Measurements from ENCODE around the gene TRIM42. TPM values are rescaled to one million over a fixed set of nuclear protein-coding genes. Genes with fewer than 3 reads are reported as not detected.

The TRIM42 gene
- total and polyA plus RNA-seq, 2 donors (not counting 1 experiment from before 2014, with no cell fraction given) = not detected

GRCh38 chr3:140748171-140748570 lies 70.3 kb downstream of the TRIM42 start:
- no peaks in the 10 kb centered on the region for H3K9me3 Mint-ChIP-seq (ENCODE audit: insufficient read depth)
- peaks cover 0 to 3% (median 0%) of the 10 kb centered on the region in 3 donors for H3K9me3 ChIP-seq (ENCODE audit: control extremely low read depth in 1 of 3, control insufficient read depth in 2 of 3, insufficient read depth in 1 of 3, low read length in 2 of 3)
- no peak overlapping the region for H2AFZ ChIP-seq (ENCODE audit: insufficient read depth, low read depth, low read length, poor library complexity, severe bottlenecking)
- no peak overlapping the region for H3K4me2 ChIP-seq (replicated peaks; ENCODE audit: low read depth, low read length, poor library complexity, severe bottlenecking)
- no peak overlapping the region for H3K27ac ChIP-seq (ENCODE audit: low read length in 2 of 2)
- no peak overlapping the region for H3K27ac Mint-ChIP-seq
- ChIA-PET CTCF (no interaction called here), POLR2A (no interaction called here)
- peaks cover 34% of the 10 kb centered on the region for H3K27me3 Mint-ChIP-seq
- H3K9ac ChIP-seq (ENCODE audit: low read length) = no peak overlapping the region
- no peaks in the 10 kb centered on the region for H4K20me1 ChIP-seq (ENCODE audit: control insufficient read depth, insufficient read depth, low read length, poor library complexity, severe bottlenecking)
- WGBS (ENCODE audit: insufficient coverage) = 38% methylated on average over 3 of the region's 3 CpGs
- intact Hi-C loops (cut with micrococcal nuclease) = no loop called here
- H3K4me1 ChIP-seq (ENCODE audit: control insufficient read depth in 2 of 2, insufficient read depth in 2 of 2, low read length in 2 of 2) = no peaks in the 10 kb centered on the region
- ATAC-seq (ENCODE audit: low read depth) = no peak
- TF ChIP-seq EZH2 (IDR thresholded peaks at IDR 0.05; ENCODE audit: borderline replicate concordance, insufficient read depth, low read depth, low read length, poor library complexity, severe bottlenecking) (no peak), CTCF (IDR thresholded peaks at IDR 0.05) (no peak)
- H3K4me1 Mint-ChIP-seq = peaks cover 1% of the 10 kb centered on the region
- no peaks in the 10 kb centered on the region for H3K36me3 ChIP-seq (replicated peaks in 1 of 2; ENCODE audit: control extremely low read depth in 1 of 2, control insufficient read depth in 1 of 2, extremely low read depth in 1 of 2, insufficient read depth in 2 of 2, low read length in 1 of 2)
- no peak overlapping the region for H3K4me3 Mint-ChIP-seq
- peaks cover 0 to 13% (median 6%) of the 10 kb centered on the region in 4 experiments for H3K27me3 ChIP-seq (replicated peaks in 1 of 4; ENCODE audit: control extremely low read depth in 1 of 4, control insufficient read depth in 3 of 4, insufficient read depth in 4 of 4, low read length in 3 of 4)
- no peaks in the 10 kb centered on the region for H3K79me2 ChIP-seq (ENCODE audit: control insufficient read depth, insufficient read depth, low read length)
- H3K4me3 ChIP-seq (ENCODE audit: control extremely low read depth in 1 of 5, extremely low read depth in 1 of 5, insufficient read depth in 1 of 5, low read depth in 2 of 5, low read length in 4 of 5) = no peak overlapping the region
- DNase-seq = no peak

- H3K4me3 Mint-ChIP-seq = no peak overlapping the region
- Histone ChIP-seq H2AFZ (ENCODE audit: insufficient read depth, low read depth, low read length, poor library complexity, severe bottlenecking) (no peak overlapping the region), H4K20me1 (ENCODE audit: control insufficient read depth, insufficient read depth, low read length, poor library complexity, severe bottlenecking) (no peaks in the 10 kb centered on the region), H3K27me3 (replicated peaks in 1 of 4; ENCODE audit: control extremely low read depth in 1 of 4, control insufficient read depth in 3 of 4, insufficient read depth in 4 of 4, low read length in 3 of 4) (peaks cover 0 to 13% (median 6%) of the 10 kb centered on the region in 4 experiments), H3K27ac (ENCODE audit: low read length in 2 of 2) (no peak overlapping the region), H3K4me2 (replicated peaks; ENCODE audit: low read depth, low read length, poor library complexity, severe bottlenecking) (no peak overlapping the region), H3K79me2 (ENCODE audit: control insufficient read depth, insufficient read depth, low read length) (no peaks in the 10 kb centered on the region), H3K36me3 (replicated peaks in 1 of 2; ENCODE audit: control extremely low read depth in 1 of 2, control insufficient read depth in 1 of 2, extremely low read depth in 1 of 2, insufficient read depth in 2 of 2, low read length in 1 of 2) (no peaks in the 10 kb centered on the region), H3K9ac (ENCODE audit: low read length) (no peak overlapping the region), H3K4me1 (ENCODE audit: control insufficient read depth in 2 of 2, insufficient read depth in 2 of 2, low read length in 2 of 2) (peaks cover under 1% of the 10 kb centered on the region in 2 donors), H3K9me3 (ENCODE audit: control extremely low read depth in 1 of 3, control insufficient read depth in 2 of 3, insufficient read depth in 1 of 3, low read length in 2 of 3) (peaks cover 0 to 3% (median 0%) of the 10 kb centered on the region in 3 donors), H3K4me3 (ENCODE audit: control extremely low read depth in 1 of 5, extremely low read depth in 1 of 5, insufficient read depth in 1 of 5, low read depth in 2 of 5, low read length in 4 of 5) (no peak overlapping the region)
- no CpG with 5 or more reads among the region's 1 CpG for WGBS (ENCODE audit: insufficient coverage)
- DNase-seq = no peak
- TF ChIP-seq EZH2 (IDR thresholded peaks at IDR 0.05; ENCODE audit: borderline replicate concordance, insufficient read depth, low read depth, low read length, poor library complexity, severe bottlenecking) = no peak
- no peak for TF ChIP-seq CTCF (IDR thresholded peaks at IDR 0.05)
- H3K9me3 Mint-ChIP-seq (ENCODE audit: insufficient read depth) = no peaks in the 10 kb centered on the region
- peaks cover 34% of the 10 kb centered on the region for H3K27me3 Mint-ChIP-seq
- ATAC-seq (ENCODE audit: low read depth) = no peak
- ChIA-PET POLR2A (no interaction called here), CTCF (no interaction called here)
- H3K27ac Mint-ChIP-seq = no peak overlapping the region
- H3K4me1 Mint-ChIP-seq = peaks cover 4% of the 10 kb centered on the region
- intact Hi-C loops (cut with micrococcal nuclease) = no loop called here
Measured at GRCh38 chr3:140748903-140749302, 71.0 kb downstream of the TRIM42 start.

Data from B cell (primary cell).